Cerebellar nuclear complex (tissue), 1 donor: ENCODE results near the gene LINC01488.

Experiments
- DNase-seq, 2 experiments: peaks; one replicate each; lab custom pipeline; 2025; lab: John Stamatoyannopoulos, UW

The LINC01488 gene

GRCh38 chr11:69493931-69494821 lies 12.7 kb downstream of the LINC01488 start:
- DNase-seq = no peak

- no peak for DNase-seq
These were observed 13.4 kb downstream of the LINC01488 start for GRCh38 chr11:69494851-69495250.

DNA sequence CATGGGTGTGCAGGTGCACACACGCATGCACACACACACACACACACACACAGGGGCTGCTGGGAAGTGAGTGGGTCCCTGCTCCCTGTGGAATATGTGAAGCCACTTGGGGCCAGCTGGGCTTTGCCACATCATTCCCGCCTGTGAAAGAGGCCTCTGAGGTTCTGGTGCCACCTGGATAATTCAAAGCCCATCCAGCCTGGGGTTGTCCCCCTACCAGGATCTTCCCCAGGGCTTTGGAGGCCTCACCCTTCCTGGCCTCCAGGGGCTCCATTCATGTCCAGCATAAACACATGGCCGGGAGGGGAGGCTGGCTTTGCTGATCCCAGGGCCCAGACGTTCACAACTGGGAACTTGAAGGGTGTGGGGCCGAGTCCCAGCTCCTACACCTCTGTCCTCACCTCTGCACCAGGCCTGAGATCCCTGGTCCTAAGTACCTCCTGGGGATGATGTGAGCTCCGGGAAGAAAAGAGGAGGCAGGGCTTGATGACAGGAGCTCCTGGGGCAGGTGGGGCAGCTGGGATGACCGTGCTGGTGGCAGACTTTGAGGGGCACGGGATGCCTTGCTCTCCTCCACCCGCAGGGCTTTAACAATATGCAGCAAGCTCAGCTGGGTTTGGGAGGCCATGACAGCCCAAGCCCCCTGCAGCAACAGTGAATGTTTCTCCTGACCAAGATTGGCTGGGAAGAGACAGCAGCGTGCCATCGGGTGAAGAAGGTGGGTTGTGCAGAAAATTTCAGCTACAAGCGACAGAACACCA lies 14.2 kb downstream of the LINC01488 start:
- DNase-seq = no peak

DNA sequence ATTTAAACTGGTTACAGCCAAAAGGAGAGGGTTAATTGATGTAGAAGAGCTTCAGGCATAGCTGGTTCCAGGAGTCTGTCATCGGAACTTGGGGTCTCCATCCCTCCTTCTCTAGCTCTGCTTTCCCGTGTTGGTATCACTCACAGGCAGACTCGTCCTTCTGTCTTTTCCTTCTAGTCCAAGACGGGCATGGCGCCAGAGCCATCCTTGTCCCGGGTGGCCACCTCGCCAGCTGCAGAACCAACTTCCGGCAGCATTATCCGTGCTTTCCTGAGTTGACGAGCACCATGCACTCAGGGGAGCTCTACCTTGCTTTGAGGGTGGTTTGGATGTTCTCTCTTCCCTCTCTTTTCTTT lies 14.7 kb downstream of the LINC01488 start:
- no peak for DNase-seq

GRCh38 chr11:69496631-69497220 lies 15.3 kb downstream of the LINC01488 start:
- no peak for DNase-seq

- DNase-seq = no peak
These were observed 15.8 kb downstream of the LINC01488 start for GRCh38 chr11:69497221-69497787.

- no peak for DNase-seq
These were observed 17.2 kb downstream of the LINC01488 start for GRCh38 chr11:69498614-69499175.

DNA sequence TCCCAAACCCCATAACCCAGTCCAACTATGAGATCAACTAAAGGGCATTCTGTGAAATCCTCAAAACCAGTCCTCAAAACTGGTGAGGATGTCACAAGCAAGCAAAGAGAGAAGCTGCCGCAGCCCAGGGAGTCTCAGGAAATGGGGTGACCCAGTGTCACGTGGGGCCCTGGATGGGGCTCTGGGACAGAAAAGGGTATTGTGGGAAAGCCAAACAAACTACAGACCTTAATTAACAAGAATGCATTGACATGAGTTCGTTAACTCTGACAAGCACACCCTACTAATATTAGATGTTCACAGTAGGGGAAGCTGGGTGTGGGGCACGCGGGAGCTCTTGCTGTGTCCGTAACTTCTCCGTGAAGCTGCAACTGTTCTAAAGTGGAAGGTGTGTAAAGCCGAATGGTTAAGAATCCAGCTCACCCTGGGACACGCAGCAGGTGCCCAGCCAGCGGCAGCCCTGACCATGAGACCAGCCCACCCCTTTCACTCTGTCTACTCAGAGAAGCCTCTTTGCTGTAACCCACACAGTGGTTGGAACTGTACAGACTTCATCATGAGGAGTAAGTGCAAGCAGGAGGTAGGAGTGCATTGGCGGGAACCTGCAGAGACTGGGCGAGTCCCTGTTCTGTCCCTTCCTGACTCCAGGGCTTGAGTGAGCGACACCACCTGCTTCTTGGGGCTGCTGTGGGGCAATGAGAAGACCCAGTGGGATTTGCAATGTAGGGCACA lies 17.9 kb downstream of the LINC01488 start:
- no peak for DNase-seq

DNA sequence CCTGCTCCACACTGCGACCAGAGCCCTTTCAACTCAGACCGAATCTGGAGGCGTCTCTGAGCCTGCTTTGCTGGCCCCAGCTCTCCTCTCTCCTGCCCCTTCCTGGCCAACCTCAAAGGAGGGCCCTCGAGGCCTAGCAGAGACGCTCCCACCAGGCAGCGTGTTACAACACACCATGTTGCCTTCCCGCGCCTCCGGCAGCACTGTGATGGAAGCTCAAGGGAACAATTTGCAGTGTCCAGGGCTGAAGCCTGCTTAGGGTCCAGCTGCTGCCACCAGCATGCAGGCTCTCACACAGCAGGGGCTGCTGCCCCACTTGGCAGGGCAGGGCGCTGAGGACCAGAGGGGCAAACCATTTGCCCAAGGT lies 18.4 kb downstream of the LINC01488 start:
- DNase-seq = no peak

DNA sequence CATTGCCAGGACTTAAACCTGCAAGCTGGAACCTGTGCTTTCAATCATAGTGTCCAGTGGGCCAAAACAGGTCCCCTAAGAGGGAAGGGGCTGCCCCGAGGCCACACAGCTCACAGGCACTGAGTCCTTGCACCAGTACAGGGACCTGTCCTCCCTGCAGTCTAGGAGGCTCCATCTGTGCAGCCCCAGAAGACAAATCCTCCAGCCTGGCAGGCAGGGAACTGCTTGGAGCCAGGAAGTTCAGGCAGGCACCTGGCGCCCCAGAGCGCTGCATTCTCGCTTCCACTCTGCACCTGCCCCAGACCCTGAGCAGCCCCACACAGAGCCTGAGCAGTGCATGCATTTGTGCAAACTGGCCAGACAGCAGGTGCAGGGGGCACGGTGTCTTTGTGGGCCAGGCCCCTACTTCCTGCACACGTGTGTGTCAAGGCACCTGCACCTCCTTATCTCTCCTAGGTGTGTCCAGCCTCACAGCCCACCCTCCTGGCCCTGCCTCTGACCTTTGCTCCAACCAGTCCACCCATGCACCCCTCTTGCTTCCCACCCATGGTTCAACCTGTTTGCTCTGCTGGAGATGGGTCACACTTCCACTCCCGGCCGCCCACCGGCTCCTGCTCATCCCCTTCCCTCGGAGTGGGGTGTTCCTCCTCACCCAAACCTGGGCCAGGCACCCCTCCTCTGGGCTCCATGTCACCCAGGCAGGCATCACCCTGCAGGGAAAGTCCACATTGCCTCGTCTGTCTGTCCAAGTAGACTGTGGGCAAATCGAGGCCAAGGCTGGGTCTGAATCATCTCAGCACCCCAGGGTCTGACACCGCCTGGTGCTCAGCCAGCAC lies 19.0 kb downstream of the LINC01488 start:
- DNase-seq = no peak

DNA sequence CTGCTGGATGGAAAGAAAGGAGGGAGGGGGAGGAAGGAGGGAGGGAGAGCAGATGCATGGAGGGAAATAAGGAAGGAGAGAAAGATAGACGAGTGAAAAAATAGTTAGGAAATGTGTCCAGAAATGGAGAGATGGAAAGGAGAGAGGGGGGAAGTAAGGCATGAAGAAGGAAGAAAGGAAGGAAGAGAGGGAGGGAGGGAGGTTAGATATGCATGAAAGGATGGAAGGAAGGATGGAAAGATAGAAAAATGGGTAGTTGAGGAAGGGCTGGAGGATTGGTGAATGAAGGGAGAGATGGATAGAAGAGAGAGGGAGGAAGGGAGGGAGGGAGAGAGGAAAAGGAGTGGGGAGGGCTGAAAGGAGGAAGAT lies 19.6 kb downstream of the LINC01488 start:
- no peak for DNase-seq

GRCh38 chr11:69501891-69502860 lies 20.7 kb downstream of the LINC01488 start:
- no peak for DNase-seq

DNA sequence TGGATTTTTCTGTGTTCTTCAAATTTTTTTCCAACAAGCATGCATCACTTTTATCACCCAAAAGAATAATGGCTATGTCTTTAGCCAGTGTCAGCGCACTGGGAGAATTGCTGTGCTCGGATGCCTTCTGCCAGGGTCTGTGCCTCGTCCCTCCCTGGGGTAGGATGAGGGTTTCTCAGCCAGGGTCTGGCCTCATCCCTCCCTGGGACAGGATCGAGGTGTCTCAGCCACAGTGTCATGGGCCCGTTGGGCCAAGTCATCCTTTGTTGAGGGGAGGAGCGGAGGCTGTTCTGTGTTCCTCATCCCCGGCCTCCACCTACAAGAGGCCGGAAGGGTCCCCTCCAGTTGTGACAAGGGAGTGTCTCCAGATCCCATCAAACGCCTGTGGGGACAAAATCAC lies 22.7 kb downstream of the LINC01488 start:
- no peak for DNase-seq

- no peak for DNase-seq
These were observed 23.3 kb downstream of the LINC01488 start for GRCh38 chr11:69504576-69505335.

DNA sequence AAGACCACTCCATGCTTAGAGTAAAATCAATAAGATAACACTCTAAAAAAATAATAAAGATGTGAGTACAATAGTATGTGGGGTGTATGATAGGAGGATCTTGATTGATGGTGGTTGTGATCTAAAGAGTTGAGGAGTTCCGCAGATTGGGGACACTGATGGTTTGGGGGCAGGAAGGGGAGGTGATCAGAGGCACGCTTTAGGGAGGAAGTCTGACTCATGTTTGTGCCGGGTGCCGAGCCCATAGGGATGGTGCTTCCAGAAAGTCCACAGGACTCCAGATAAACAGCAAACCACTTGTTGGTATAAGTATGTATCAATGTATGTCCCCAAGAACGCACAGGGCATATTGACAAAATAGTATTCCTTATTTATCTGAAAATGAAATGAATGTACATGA lies 27.5 kb downstream of the LINC01488 start:
- no peak for DNase-seq

GRCh38 chr11:69509381-69509780 lies 27.9 kb downstream of the LINC01488 start:
- no peak for DNase-seq

DNA sequence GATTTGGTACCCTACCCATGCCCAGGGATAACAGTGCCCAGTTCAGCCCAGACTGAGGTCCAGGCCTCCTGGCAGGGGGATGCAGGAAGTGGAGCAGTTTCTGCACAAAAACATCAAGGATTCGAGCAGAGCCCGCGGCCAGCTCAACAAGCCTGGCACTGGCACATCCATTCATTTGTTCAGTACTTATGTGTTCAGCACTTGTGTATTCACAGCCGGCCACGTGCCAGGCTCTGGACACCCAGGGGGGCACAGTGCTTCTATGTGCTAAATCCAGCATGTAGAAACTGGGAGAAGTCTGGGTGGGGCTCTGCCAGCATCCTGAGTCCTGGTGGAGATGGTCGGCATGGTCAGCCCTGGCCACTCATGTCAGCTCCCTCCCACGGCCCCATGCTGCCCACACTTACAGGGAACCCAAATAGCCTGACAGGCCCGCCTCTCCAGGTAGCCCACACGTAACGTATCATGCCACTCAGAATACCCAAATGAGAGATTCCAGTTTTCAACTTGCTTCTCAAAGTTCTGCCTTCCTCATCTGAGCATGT lies 28.5 kb downstream of the LINC01488 start:
- DNase-seq = no peak
